ENCODE results near the gene MFAP4.

DNA sequence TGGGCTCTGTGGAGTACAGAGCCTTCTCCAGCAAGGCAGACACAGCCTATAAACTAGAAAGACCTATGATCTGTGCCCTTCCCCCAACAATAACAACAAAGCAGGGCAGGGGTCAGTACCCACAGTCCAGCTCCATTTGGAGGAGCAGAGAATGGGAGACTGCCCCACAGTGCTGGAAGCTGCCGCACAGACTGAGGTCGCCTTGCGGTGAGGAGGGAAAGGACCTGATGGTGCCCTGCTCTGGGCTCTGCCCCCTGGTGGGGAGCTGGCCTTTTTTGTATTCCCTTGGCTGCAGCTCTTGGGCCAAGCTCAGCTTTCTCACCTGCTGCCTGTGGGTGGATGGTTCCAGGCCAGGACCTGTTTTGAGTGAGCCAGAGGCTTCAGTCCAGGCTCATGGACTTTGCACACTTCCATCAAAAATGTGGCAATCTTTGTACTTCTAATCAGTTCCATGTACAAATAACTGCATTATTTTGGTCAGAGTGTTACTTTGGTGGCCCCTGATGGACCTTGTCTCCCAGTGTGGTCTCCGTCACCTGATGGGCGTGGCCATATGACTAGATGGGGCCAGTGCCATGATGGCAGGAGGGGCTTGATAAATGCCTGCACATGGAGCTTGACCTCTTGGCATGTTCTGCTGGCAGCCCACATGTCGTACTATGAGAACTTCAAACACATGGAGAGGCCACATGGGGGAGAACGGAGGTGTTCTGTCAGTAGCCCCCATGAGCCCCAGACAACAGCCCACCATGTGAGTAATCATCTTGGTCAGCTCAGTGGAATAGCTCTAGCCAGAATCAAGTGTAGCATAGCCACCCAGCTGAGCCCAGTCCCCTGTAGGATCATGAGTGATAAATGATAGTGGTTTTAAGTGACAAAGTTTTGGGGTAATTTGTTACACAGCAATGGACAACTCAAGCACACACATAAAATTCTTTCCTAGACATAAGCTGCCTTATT is 48.7 kb downstream of the MFAP4 start:
- TF ChIP-seq, protein P1, sequence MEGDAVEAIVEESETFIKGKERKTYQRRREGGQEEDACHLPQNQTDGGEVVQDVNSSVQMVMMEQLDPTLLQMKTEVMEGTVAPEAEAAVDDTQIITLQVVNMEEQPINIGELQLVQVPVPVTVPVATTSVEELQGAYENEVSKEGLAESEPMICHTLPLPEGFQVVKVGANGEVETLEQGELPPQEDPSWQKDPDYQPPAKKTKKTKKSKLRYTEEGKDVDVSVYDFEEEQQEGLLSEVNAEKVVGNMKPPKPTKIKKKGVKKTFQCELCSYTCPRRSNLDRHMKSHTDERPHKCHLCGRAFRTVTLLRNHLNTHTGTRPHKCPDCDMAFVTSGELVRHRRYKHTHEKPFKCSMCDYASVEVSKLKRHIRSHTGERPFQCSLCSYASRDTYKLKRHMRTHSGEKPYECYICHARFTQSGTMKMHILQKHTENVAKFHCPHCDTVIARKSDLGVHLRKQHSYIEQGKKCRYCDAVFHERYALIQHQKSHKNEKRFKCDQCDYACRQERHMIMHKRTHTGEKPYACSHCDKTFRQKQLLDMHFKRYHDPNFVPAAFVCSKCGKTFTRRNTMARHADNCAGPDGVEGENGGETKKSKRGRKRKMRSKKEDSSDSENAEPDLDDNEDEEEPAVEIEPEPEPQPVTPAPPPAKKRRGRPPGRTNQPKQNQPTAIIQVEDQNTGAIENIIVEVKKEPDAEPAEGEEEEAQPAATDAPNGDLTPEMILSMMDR (IDR thresholded peaks at IDR 0.05; ENCODE audit: insufficient read depth, low read length, poor library complexity, severe bottlenecking) = peak; percentile 60
- TF ChIP-seq EZH2phosphoT487 (conservative IDR thresholded peaks at IDR 0.05; ENCODE audit: low read length) = no peak
